ELF-1 (cell line): Measurements from ENCODE around the gene BLVRA.
A peak's percentile ranks its signal among the peaks of the same experiment; 100 is the strongest.

Experiments
- DNase-seq: peaks from one replicate; pipeline ENCODE4 v3.0.0-alpha.2; 2016; ENCODE audit warnings: low read depth, low spot score

BLVRA gene

DNA sequence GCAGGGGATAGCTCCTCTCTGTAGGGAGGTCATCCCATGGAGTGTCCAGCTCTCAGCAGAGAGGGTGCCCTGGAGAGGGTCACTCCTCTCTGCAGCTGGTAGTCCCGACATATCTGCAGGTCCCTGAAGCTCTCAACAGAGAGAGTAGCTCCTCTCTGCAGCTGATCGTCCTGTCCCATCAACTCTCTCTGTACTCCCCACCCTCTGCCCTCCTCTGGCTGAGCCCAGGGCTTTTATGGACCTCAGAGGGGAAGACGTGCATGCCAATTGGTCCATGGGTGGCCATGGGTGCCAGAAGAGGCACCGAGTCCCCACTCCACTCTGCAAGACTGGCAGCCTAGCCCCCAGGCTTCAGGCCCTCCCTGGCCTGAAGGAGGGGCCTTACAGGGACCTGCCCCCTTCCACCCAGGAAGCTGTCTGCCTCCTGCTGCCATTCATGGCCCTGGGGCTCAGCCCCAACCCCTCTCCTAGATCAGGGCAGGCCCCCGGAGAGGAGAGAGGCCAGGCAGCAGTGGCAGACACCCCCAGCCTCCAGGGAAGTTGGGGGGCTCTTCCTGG, 9.0 kb upstream of the BLVRA start:
- no peak for DNase-seq

DNA sequence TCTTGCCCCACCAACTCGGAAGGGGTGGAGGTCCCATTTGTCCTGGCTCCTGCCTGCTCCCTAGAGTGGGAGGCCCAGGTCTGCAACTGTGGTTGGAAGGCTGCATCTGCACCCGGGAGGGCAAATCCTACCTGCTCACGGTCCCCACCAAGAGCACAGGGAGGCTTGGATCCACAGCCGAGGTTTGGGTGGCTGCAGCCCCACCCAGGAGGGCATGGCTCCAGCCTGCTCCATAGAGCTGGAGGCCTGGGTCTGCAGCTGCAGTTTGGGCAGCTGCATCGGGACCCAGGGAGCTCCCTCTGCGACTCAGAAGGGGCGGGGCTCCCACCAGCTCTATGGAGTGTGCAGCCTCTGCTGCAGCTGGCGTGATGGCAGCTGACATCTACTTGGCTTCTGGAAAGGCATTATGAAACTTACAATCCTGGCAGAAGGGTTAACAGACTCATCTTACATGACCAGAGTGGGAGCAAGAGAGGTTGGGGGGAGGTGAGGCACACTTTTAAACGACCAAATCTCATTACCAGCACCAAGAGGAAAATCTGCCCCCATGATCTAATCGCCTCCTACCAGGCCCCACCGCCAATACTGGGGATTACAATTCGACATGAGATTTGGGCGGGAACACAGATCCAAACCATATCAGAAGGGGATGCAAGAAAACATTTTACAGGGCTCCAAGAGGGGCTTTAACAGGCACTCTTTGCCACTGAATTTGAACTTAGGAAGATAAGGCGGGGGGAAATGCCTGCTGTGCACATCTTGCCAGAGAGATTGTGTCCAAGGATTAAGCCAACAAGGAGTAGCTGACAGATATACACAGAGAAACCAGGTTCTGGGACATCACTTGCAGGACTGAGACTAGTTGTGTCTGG, 8.2 kb upstream of the BLVRA start:
- no peak for DNase-seq

DNA sequence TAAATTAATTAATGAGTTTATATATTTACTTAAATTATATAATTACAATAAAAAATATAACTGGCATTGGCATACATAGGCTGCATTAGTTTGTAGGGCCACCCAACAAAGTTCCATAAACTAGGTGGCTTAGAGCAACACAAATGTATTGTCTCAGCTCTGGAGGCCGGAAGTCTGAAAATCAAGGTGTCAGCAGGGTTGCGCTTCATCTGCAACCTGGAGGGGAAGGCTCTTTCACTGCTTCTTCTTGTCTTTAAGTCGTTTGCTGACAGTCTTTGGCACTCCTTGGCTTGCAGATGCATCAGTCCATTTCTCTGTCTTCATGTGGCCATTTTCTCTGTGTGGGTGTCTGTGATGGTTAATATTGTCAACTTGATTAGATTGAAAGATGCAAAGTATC, 6.1 kb upstream of the BLVRA start:
- no peak for DNase-seq

DNA sequence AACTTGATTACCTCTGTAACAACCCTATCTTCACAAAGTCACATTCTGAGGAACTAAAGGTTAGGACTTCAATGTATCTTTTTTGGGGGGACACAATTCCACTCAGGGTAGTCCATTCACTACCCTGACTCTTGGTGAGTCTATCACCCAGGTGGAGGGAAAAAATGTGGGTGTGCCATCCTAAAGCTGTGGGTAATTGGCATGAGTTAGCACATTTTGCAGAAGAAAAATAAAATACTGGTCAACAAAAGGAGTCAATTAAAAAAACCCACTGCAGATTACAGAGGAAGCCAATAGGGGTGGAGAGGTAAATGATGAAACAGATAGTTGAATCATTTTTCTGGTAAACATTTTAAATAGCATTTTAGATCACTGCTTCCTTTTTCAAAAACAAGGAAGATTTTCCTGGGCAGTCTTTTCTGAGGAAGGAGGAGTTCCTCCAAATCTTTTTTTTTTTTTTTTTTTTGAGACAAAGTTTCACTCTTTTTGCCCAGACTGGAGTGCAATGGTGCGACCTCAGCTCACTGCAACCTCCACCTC, 5.1 kb upstream of the BLVRA start:
- no peak for DNase-seq

DNA sequence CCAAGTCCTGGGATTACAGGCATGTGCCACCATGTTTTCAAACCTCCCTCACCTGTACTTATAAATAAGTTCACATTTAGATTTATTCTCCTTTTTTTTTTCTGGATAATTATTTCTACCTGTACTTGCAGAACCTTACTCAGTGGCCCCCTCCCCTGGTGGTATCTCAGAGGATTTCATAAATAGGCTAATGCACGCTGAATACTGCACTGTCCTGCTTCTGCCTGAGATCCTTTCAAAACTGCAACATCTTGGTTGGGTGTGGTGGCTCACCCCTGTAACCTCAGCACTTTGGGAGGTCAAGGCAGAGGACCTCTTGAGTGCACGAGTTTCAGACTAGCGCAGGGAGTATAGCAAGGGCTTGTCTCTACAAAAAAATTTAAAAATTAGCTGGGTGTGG, 4.6 kb upstream of the BLVRA start:
- DNase-seq = no peak

DNA sequence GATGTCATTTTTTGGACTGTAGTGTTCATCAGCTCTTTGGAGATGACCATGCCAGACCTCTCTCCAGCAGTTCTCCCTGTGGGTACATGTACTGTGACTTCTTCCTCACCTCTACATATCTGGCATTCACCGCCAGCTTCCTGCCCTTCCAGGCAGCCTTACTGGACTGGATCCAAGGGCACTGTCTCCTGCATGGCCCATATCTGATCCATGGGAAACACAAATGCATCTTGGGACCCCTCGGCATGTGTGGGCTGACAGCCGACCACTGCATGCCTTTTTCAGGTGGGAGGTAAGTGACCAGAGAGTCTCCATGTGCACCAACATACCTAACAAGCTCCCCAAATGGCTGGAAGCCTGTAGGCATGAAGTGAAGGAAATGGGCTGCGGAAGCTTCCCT, 3.9 kb upstream of the BLVRA start:
- no peak for DNase-seq

DNA sequence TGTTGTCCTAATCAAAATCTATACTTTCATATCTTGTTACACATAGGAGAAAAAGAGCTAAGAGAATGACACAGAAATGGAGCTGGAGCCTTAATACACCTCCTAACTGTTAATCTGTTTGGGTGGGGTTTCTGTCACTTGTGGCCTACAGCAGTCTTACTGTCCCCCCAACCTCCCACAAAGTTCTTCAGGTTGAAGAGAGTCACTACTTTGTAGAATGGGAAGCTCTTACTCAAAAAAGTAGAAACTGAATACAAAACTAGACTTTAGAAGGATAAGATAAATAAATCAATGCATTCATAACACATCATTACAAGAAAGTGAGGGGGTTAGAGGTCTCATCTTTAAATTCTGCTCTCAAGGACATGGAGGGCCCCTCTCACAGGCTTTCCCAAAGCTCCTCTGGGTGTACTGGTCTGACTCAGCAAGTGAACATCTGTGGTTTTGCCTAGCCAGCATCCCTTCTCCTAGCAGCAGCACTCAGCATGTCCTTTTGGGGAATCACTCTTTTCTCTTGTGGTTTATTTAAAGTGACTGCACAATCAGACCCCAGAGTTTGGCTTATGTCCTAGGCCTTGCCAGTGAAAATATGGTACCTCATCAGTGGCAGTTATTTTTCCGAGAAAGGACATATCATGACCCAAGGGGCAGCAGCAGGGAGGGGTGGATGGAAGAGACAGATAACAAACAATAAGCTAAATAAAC, 2.0 kb upstream of the BLVRA start:
- no peak for DNase-seq

DNA sequence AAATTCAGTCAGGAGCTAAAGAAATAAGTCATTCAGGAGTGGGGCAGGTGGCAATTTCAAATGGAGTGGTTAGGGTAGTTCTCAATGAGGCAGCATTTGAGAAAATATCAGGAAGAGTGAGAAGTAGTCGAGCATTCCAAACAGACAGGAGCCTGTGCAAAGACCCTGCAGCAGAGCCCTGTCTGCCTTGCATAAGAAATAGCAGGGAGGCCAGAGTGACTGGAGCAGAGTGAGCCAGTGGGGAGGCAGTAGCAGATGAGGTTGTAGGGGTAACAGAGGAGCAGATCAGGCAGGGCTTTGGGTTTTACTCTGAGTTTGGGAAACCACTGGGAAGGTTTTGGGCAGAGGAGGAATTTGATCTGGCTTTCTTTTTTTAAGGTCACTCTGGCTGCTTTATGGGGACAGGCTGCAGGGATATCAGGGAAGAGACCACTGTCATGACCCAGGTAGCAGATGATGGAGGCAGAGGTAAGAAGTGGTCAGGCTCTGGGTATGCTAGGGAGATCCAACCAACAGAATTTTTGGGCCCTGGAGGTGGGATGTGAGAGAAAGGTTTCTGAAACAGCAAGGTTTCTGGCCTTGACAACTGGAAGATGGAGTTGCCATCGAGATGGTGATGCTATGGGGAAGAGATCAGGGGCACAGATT, 1.3 kb upstream of the BLVRA start:
- no peak for DNase-seq

DNA sequence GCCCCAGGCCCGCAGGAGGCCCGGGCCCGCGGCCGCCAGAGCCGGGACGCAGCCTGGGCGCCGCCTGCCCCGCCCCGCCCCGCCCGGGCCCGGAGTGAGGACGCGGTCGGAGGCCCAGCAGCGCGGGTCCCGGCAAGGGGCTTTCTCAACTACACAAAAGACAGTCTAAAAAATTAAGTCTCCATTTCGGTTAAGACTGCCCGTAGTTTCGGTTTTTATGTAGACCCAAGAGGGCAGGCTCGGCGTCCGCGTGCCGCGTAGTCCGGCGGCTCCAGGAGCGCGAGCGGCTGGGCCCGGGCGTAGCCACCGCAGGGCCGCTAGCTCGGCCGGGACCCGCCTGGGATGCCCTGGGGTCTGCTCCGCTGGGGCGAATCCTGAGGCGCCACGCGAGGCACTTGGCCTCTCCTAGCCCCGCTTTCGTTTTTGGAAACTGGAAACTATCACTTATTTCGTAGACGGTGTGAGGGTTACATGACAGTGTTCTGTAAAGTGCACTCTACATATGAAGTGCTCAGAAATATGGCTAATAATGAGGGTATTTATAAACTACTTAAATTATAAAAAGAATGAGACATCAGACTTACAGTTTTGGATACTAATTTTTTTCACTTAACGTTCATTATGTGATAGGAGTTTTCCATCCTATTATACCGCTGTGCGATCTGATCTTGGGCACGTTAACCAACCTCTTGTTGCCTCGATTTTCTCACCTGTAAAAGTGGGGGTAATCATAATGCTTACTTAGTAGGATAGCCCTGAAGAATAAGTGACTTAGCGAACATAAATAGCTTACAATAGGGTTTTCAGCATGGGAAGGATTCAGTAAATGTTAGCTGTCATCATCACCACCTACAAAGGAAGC, 573 bp downstream of the BLVRA start:
- peak; percentile 63 for DNase-seq

DNA sequence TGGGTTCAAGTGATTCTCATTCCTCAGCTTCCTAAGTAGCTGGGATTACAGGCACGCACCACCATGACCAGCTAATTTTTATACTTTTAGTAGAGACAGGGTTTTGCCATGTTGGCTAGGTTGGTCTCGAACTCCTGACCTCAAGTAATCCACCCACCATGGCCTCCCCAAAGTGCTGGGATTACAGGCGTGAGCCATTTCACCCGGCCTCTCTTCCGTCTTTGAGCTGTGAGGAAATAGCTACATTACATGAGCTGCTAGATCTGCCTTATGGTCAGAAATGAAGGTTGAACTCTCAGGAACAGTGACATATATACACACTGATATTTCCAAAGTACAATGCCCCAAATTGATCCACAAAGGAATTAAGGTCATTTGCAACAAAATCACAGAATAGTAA, 2.4 kb downstream of the BLVRA start:
- DNase-seq = no peak

DNA sequence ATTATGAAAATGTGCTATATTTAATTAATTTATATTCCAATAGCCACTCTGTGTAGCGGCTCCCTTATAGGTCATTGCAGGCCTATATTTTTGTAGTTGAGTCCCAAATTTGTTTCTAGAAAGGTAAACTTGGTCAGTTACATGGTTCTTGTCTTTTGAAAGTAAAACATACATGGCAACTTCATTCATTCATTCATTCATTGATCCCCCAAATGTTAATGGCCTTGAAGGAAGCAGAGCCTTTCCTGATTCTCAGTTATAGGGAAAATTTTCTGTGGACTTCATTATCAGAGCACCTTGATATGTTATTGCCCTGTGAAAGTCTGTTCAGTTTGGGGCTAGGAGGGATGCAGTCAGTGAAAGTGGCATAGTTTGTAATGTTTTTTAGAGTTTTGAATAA, 2.9 kb downstream of the BLVRA start:
- DNase-seq = no peak

DNA sequence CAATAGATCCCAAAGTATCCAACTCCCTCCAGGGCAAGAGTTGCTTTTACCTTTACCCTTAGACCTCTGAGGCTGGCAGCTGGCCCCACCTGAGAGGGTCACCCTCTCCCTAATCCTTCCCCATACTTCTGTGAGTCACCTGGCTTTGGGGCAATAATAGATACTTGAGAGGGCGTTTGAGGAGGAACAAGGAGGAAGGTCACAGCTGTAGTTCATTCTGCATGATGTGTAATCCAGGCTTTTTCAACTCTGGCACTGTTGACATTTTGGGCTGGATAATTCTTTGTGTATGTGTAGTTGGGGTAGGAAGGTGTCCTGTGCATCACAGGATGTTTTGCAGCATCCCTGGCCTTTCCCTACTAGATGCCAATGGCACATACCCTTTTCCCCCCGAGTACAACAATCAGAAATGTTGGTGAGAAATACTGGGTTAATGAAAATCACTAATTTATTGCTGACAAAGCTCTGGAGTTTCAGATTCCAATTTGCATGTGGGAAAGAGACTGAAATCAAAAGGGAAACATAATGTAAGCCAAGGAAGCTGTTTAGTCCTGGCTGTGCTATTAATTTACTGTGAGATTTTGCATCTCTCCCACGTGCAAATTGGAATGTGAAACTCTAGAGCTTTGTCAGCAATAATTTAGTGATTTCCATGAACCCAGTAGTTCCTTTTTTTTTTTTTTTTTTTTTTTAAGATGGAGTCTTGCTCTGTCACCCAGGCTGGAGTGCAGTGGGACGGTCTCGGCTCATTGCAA, 3.6 kb downstream of the BLVRA start:
- DNase-seq = no peak

DNA sequence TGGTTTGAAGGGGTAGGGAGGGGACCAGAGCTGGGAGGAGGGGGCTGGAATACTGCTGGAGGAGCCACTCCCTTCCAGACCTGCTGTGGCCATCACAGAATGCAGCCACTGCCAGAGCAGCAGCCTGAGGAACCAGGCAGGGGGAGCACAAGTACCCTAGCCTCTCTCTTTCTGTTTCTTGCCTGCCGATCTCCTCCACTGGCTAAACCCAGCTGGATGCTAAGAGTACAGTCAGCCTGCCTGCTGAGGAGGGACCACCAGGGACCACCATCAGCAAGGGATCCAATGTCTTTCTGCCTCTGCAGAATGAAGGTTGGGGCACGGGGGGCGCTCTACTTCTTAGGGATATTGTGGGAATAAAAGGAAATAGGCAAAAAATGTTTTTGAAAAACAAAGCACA, 4.7 kb downstream of the BLVRA start:
- peak; percentile 44 for DNase-seq

DNA sequence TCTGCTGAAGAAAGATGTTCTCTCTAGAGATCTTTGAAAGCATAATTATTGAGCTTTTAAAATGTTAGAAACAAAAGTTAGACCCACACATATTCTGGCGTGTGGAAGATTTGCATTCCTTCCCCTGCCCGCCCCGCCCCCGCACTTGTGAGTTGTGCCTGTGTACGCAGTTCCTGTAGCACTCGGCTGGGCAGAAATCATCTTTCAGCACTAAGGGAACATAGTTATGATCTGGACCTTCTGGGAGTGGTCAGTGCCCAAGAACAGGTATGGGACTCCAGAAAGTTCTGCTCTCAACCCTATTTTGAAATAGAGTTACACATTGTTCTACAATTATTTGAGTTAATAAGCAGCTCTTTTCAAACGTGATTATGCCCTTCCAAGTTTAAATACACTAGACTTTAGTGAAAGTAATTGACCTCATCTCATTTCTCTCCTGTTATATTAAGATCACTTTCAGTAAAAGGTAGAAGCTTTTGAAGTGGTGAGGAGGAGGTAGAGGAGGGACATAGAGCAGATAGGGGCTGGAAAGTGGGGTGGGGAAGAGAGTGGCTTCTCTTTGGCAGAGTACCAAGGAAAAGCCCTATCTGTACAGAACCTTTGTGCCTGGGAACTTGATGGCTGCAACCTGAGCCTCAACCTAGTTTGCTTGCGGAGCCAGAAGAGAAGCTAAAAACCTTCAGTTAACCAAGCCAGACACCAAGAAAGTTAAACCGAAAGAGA, 5.7 kb downstream of the BLVRA start:
- DNase-seq = no peak

DNA sequence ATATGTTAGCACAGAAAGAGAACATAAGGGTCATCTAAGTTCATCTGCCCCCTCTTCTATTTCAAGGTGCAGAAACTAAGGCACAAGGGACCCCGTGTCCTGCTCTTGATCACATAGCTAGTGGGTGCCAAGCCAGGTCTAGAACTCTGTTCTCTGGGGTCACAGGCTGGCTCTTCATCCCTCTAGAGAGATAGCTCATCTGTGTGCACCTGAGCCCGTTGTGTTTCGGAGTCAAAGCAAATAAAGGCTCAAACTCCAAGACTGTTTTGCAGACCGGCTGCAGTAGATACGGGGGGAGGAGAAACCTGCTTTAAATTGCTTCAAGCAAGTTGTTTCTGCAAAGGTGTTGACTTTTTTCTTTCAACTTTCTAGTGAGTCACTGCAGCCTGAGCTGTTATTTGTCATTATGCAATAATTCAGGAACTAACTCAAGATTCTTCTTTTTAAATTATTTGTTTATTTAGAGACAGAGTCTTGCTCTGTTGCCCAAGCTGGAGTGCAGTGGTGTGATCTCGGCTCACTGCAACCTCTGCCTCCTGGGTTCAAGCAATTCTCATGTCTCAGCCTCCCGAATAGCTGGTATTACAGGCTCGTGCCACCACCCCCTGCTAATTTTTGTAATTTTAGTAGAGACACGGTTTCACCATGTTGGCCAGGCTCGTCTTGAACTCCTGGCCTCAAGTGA, 6.5 kb downstream of the BLVRA start:
- no peak for DNase-seq

DNA sequence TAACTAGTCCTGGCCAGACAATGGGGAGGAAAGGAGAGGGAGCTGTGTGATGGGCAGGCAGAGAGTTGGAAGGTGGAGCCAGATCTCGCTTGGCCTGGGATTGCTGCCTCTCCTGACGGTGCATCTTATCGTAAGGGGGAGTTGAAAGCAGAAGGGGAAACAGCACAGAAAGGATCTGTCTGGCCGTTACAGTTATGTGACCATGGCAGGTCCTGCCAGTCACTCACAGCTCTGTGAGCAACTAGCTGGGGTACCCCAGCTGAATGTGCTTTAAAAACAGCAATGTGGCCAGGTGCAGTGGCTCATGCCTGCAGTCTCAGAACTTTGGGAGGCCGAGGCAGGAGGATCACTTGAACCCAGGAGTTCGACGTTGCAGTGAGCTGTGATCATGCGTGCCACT, 8.1 kb downstream of the BLVRA start:
- DNase-seq = peak; percentile 42

DNA sequence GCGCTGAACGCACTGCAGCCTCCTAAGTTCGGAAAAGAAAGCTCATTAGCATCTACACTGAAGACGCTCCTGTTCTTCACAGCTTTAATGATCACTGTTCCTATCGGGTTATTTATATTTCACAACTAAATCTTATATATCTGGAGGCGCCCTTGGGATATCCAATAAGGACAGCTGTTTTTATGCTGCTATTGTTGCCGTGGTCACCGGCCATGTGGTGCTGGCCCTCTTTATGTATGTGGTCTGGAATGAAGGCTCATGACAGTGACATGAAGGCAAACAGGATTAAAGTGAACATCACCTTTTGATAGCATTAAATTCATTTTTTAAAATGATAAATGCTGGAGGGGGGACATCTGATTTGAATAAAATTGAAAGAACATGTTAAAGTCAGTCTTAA, 8.8 kb downstream of the BLVRA start:
- DNase-seq = no peak

DNA sequence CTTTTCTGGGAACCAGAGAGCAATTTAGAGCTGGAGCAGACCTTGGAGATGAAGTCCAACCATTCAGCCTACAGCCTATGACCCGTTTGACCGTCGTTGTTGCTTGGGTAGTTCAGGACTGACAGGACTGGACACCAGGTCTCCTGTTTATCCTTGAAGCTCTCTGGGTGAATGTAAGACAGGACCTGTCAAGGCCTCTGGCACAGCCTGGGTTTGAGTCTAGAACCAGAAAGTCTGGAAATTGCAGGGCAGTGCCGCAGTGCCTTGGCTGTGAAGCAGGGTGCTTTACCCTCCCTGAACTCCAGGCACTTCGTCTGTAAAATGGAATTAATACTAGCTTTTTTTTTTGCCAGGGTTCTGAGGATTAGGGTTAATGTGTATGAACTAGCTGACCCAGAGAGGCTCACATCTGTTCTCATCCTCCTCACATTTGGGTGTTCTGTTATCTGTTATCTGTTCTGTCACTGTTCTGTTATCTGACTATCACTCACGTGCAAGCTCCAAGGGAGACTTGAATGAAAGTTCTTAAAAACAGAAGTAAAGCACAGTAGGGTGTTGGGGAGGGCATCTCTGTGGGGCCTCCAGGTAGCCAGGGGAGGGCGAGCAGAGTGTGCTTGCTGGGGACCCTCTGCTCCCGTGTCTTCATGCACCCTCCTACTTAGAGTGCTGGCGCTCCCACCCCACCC, 9.9 kb downstream of the BLVRA start:
- DNase-seq = peak; percentile 24

DNA sequence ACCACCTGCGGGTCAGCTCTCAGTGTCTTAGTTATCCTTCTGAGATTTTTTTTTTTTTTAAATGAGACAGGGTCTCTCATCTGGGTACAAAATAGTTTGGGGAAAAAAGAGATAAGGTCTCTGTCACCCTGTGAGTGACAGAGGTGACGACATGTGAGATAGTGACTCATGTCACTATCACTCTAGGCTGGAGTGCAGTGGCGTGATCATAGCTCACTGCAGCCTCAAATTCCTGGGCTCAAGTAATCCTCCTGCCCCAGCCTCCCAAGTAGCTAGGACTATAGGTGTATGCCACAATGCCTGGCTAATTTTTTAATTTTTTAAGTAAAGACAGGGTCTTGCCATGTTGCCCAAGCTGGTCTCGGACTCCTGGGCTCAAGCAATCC, 10.4 kb downstream of the BLVRA start:
- no peak for DNase-seq
